ENCODE measurements around the gene SCD. TPM values are rescaled to one million over a fixed set of nuclear protein-coding genes. Genes with fewer than 3 reads are reported as not detected.

Gene SCD
- total RNA-seq, 4 donors from 2014 or later: 2.2 to 29.7 (median 5.1) TPM

DNA sequence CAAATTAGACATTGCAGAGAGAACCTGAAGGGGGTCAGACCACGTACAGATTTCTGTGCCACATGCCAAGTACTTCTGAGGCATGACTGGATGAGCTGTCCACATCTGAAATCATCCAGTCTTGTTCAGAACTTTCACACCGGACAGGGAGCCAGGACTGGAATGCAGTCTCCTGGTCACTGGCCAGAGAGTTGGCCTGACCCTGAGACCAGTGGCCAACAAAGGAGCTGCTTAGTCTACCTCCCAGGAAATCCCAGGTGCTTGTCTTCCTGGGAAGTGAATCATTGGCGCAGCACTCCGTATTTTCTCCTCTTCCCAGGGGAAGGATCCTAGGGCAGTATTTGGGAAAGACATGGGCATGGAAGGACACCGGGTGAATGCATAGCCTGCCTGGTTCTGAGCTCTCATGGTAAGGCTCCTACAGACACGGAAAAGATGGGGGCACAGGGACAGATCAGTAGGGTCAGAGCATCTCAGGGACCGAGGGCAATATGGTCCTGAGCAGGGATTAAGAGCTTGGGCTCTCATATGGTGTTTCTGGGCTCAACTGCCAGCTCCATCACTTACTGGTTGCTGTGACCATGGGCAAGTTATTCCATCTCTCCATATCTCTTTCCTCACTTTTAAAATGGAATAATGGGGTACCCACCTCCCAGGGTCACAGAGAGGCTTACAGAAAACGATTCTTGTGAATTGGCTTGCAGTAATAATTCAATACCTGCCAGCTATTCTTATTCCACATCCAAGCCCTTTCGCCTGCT, 1.3 kb upstream of the SCD start:
- TF ChIP-seq POLR2A (IDR thresholded peaks at IDR 0.05): no peak
- TF ChIP-seq, protein P1, sequence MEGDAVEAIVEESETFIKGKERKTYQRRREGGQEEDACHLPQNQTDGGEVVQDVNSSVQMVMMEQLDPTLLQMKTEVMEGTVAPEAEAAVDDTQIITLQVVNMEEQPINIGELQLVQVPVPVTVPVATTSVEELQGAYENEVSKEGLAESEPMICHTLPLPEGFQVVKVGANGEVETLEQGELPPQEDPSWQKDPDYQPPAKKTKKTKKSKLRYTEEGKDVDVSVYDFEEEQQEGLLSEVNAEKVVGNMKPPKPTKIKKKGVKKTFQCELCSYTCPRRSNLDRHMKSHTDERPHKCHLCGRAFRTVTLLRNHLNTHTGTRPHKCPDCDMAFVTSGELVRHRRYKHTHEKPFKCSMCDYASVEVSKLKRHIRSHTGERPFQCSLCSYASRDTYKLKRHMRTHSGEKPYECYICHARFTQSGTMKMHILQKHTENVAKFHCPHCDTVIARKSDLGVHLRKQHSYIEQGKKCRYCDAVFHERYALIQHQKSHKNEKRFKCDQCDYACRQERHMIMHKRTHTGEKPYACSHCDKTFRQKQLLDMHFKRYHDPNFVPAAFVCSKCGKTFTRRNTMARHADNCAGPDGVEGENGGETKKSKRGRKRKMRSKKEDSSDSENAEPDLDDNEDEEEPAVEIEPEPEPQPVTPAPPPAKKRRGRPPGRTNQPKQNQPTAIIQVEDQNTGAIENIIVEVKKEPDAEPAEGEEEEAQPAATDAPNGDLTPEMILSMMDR (IDR thresholded peaks at IDR 0.05): no peak
- Histone ChIP-seq H3K4me3 (replicated peaks in 1 of 3) (no peak overlapping the region), H3K36me3 (no peaks in the 10 kb centered on the region), H3K9me3 (no peaks in the 10 kb centered on the region), H3K4me1 (peaks cover 4 to 15% of the 10 kb centered on the region in 2 donors), H3K27me3 (no peaks in the 10 kb centered on the region), H3K27ac (no peak overlapping the region)
- intact Hi-C loops (cut with DNase I): no loop called here
- no peak for DNase-seq
- WGBS, 2 donors: 48 to 55% methylated on average over 8 to 9 of the region's 9 CpGs

DNA sequence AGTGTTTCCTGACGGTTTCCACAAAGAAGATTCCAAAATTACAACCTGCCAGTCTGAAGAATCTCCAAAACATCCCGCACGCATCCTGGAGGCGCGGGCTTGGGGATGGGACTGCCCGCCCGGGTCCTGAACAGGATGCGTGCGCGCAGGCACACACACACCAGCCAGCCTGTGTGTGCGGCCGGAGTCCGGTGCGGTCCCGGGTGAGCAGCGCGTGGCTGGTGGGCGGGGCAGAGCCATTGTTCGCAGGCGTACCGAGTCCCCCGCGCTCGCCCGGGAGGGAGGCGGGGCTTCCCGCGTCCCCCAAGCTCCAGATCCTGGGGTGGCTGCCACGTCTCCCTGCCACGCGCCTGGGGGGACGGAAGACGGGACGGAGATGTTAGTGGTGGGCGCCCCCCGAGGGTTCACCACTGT, 675 bp upstream of the SCD start:
- no peak for TF ChIP-seq POLR2A (IDR thresholded peaks at IDR 0.05)
- TF ChIP-seq, protein P1 (IDR thresholded peaks at IDR 0.05): no peak
- intact Hi-C loops (cut with DNase I): no loop called here
- Histone ChIP-seq H3K27me3 (no peaks in the 10 kb centered on the region), H3K27ac (no peak overlapping the region), H3K36me3 (no peaks in the 10 kb centered on the region), H3K9me3 (no peaks in the 10 kb centered on the region), H3K4me1 (peaks cover 4 to 15% of the 10 kb centered on the region in 2 donors), H3K4me3 (replicated peaks in 1 of 3) (peak overlapping the region in 2 of 3 donors; percentile 4 to 50)
- peak; percentile 21 to 29 for DNase-seq
- 0 to 3% methylated on average over 15 to 22 of the region's 36 CpGs for WGBS, 2 donors

DNA sequence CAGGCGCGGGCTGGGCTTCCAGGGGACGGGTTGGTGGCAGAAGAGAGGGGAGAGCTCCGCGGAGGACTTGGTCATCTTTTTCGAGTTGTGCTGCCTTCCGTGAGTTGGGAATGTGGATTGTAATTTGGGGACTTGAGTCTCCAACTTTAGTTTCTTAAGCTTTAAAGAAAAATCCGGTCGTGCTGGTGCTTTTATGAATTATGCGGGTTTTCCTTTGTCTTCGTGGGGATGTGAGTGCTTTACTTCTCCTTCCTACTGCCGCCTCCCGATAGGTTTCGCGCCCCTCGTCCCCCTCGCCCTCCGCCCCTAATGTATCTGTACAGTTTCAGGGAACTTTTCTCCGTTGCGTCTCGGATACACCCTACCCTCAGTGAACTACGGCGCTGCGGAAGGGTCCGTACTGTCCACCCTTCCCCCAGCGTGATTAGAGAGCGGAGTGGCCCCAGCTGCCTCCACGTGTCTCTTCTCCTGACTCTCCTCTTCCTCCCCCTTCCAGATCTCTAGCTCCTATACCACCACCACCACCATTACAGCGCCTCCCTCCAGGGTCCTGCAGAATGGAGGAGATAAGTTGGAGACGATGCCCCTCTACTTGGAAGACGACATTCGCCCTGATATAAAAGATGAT, 649 bp downstream of the SCD start:
- 13 to 17% methylated on average over 32 of the region's 32 CpGs for WGBS, 2 donors
- TF ChIP-seq, protein P1 (IDR thresholded peaks at IDR 0.05): no peak
- no peak for TF ChIP-seq POLR2A (IDR thresholded peaks at IDR 0.05)
- Histone ChIP-seq H3K4me3 (replicated peaks in 1 of 3) (peak overlapping the region in 2 of 3 donors; percentile 4 to 50), H3K27ac (no peak overlapping the region), H3K9me3 (no peaks in the 10 kb centered on the region), H3K27me3 (no peaks in the 10 kb centered on the region), H3K36me3 (no peaks in the 10 kb centered on the region), H3K4me1 (peaks cover 4 to 15% of the 10 kb centered on the region in 2 donors)
- intact Hi-C loops (cut with DNase I): no loop called here
- no peak for DNase-seq

DNA sequence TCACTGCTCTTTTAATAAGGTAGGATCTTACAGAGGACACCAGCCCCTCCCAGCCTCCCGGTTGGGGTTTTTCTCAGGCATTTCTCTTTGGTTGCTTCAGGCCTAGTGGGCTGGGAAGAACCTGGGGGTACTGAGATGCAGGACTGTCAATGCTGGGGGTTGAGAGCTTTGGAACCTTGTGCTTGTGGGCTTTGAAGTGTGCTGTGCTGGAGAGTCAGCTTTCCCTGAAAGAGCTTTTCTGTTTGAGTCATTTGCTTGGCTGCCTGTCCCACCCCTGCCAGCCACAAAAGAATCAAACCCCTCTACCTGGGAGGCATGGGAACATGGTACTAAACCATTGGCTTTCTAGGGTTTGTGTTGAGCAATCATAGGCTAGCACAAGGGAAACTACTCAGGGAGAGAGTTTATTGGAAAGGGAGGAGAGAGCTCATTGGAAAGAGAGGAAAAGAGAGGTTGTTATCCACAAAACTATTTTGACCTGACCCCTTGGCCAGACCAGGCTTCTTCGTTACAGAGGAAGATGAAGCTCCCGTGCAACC, 1.4 kb downstream of the SCD start:
- Histone ChIP-seq H3K36me3 (no peaks in the 10 kb centered on the region), H3K4me3 (replicated peaks in 1 of 3) (no peak overlapping the region), H3K4me1 (peaks cover 4 to 15% of the 10 kb centered on the region in 2 donors), H3K27me3 (no peaks in the 10 kb centered on the region), H3K27ac (no peak overlapping the region), H3K9me3 (no peaks in the 10 kb centered on the region)
- TF ChIP-seq, protein P1 (IDR thresholded peaks at IDR 0.05): no peak
- TF ChIP-seq POLR2A (IDR thresholded peaks at IDR 0.05): no peak
- 79 to 90% methylated on average over 3 of the region's 3 CpGs for WGBS, 2 donors
- intact Hi-C loops (cut with DNase I): no loop called here
- no peak for DNase-seq

DNA sequence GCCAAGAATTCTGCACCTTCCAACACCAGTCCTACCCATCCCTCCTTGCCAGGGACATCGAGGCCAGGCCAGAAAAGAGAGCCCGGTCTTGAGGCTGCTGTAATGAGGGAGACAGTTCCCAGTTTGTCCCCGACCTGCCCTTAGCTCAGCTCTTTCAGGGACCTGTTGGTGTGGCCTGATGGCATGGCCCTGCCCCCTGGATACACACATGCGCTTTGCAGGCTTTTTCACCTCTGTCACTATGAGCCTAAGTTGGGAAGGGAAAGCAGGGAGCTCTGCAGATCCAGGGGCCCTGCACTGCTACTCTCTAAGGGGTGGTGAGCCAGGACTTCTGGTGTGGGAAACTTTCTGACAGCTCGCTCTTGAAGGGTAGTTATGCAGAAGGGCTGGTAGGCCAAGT, 2.1 kb downstream of the SCD start:
- intact Hi-C loops (cut with DNase I): no loop called here
- Histone ChIP-seq H3K27ac (no peak overlapping the region), H3K9me3 (no peaks in the 10 kb centered on the region), H3K27me3 (no peaks in the 10 kb centered on the region), H3K36me3 (no peaks in the 10 kb centered on the region), H3K4me3 (replicated peaks in 1 of 3) (no peak overlapping the region), H3K4me1 (peaks cover 4 to 15% of the 10 kb centered on the region in 2 donors)
- TF ChIP-seq, protein P1 (IDR thresholded peaks at IDR 0.05): no peak
- TF ChIP-seq POLR2A (IDR thresholded peaks at IDR 0.05): no peak
- 76 to 88% methylated on average over 4 to 5 of the region's 5 CpGs for WGBS, 2 donors
- no peak for DNase-seq

All from thyroid gland (tissue), 4 donors.